Mesothelial cell of epicardium (in vitro differentiated cells): Measurements from ENCODE around the gene CCDC88C. TPM values are rescaled to one million over a fixed set of nuclear protein-coding genes. Genes with fewer than 3 reads are reported as not detected.

Experiments used
- DNase-seq, 2 experiments: peaks; one replicate each; pipeline ENCODE4 v3.0.0; 2021; ENCODE audit warnings: low spot score in 2 of 2; ENCODE audit not compliant: unreplicated experiment in 2 of 2
- H3K27ac Mint-ChIP-seq: 2 replicates; pipeline ENCODE4 v1.8.0; 2021; ENCODE audit warnings: mixed read lengths
- H3K27me3 Mint-ChIP-seq: 2 replicates; pipeline ENCODE4 v1.8.0; 2021; ENCODE audit warnings: low read depth, mixed read lengths
- H3K36me3 Mint-ChIP-seq: 2 replicates; pipeline ENCODE4 v1.8.0; 2021; ENCODE audit warnings: mixed read lengths
- H3K4me1 Mint-ChIP-seq: 2 replicates; pipeline ENCODE4 v1.8.0; 2021; ENCODE audit warnings: mixed read lengths
- H3K4me3 Mint-ChIP-seq: 2 replicates; pipeline ENCODE4 v1.8.0; 2021; ENCODE audit warnings: mild to moderate bottlenecking, moderate library complexity, mixed read lengths
- H3K9me3 Mint-ChIP-seq: 2 replicates; pipeline ENCODE4 v1.8.0; 2021; ENCODE audit warnings: mixed read lengths
- CTCF ChIP-seq: fragments of 200-600 bp; sonication (generic); IDR thresholded peaks from one replicate; pipeline ENCODE4 v1.5.0; 2021; ENCODE audit warnings: antibody characterized with exemption; ENCODE audit not compliant: unreplicated experiment
- total RNA-seq: library from RNA; stranded (reverse); gene quantifications from 3 replicates; pipeline ENCODE4 v1.2.1, GENCODE V29; 2021

Gene CCDC88C
- total RNA-seq, 1 donor from 2014 or later: 23.7 TPM

- H3K9me3 Mint-ChIP-seq: no peaks in the 10 kb centered on the region
- no peaks in the 10 kb centered on the region for H3K36me3 Mint-ChIP-seq
- DNase-seq: no peak
- peaks cover 46% of the 10 kb centered on the region for H3K27me3 Mint-ChIP-seq
- TF ChIP-seq CTCF: no peak
- H3K27ac Mint-ChIP-seq: no peak overlapping the region
- no peak overlapping the region for H3K4me3 Mint-ChIP-seq
- peaks cover 20% of the 10 kb centered on the region for H3K4me1 Mint-ChIP-seq
Measured at GRCh38 chr14:91387951-91388381, 29.7 kb downstream of the CCDC88C start.

GRCh38 chr14:91387169-91387835 lies 30.3 kb downstream of the CCDC88C start:
- H3K9me3 Mint-ChIP-seq: no peaks in the 10 kb centered on the region
- H3K36me3 Mint-ChIP-seq: no peaks in the 10 kb centered on the region
- H3K4me1 Mint-ChIP-seq: peaks cover 22% of the 10 kb centered on the region
- peaks cover 49% of the 10 kb centered on the region for H3K27me3 Mint-ChIP-seq
- no peak for DNase-seq
- no peak overlapping the region for H3K4me3 Mint-ChIP-seq
- H3K27ac Mint-ChIP-seq: no peak overlapping the region
- TF ChIP-seq CTCF: no peak

GRCh38 chr14:91385697-91386096 lies 31.9 kb downstream of the CCDC88C start:
- Mint-ChIP-seq H3K36me3 (no peaks in the 10 kb centered on the region), H3K27ac (no peak overlapping the region), H3K4me3 (no peak overlapping the region), H3K4me1 (peaks cover 20% of the 10 kb centered on the region), H3K27me3 (peaks cover 48% of the 10 kb centered on the region), H3K9me3 (no peaks in the 10 kb centered on the region)
- TF ChIP-seq CTCF: no peak
- no peak for DNase-seq

- no peak for TF ChIP-seq CTCF
- Mint-ChIP-seq H3K27ac (no peak overlapping the region), H3K9me3 (no peaks in the 10 kb centered on the region), H3K27me3 (peaks cover 47% of the 10 kb centered on the region), H3K4me1 (peaks cover 24% of the 10 kb centered on the region), H3K4me3 (no peak overlapping the region), H3K36me3 (no peaks in the 10 kb centered on the region)
- DNase-seq: no peak
Measured at GRCh38 chr14:91385224-91385623, 32.4 kb downstream of the CCDC88C start.

GRCh38 chr14:91383439-91383838 lies 34.2 kb downstream of the CCDC88C start:
- TF ChIP-seq CTCF: no peak
- peaks cover 43% of the 10 kb centered on the region for H3K27me3 Mint-ChIP-seq
- peaks cover 24% of the 10 kb centered on the region for H3K4me1 Mint-ChIP-seq
- no peaks in the 10 kb centered on the region for H3K36me3 Mint-ChIP-seq
- peak overlapping the region; percentile 66 for H3K27ac Mint-ChIP-seq
- no peak for DNase-seq
- H3K9me3 Mint-ChIP-seq: no peaks in the 10 kb centered on the region
- H3K4me3 Mint-ChIP-seq: no peak overlapping the region
